Daoy (cell line): ENCODE measurements around the gene MFN2. TPM values are rescaled to one million over a fixed set of nuclear protein-coding genes. Genes with fewer than 3 reads are reported as not detected.

Experiments
- DNase-seq: peaks from one replicate; pipeline ENCODE4 v3.0.0-alpha.2; 2015; ENCODE audit warnings: low read depth
- total RNA-seq: library from RNA; depleted of rRNA; stranded (reverse); fragments of >200 nt; shearing (Covaris generic); gene quantifications from 2 replicates; pipeline ENCODE4 v1.2.3, GENCODE V29; 2014

The MFN2 gene
- total RNA-seq, 1 experiment from 2014 or later: 86.0 TPM

DNA sequence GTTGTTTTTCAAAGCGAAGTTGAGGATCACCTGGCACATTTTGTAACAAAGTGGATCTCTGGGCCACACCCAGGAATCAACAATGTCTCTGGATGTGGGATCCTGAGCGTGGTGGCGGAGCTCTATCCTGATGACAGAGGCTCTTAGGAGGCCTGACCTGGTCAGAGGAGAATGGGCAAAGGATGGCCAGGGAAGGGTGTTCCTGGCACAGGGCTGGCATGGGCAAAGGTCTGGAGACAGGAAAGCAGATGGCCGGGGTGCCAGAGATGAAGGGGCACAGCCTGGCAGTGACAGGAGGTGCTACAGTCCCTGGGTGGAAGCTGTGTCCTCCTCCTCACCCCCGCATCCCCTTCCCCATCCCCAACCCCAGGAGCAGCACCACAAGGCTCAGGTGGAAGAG is 20.0 kb upstream of the MFN2 start:
- no peak for DNase-seq

GRCh38 chr1:11960715-11961114 is 19.5 kb upstream of the MFN2 start:
- no peak for DNase-seq

DNA sequence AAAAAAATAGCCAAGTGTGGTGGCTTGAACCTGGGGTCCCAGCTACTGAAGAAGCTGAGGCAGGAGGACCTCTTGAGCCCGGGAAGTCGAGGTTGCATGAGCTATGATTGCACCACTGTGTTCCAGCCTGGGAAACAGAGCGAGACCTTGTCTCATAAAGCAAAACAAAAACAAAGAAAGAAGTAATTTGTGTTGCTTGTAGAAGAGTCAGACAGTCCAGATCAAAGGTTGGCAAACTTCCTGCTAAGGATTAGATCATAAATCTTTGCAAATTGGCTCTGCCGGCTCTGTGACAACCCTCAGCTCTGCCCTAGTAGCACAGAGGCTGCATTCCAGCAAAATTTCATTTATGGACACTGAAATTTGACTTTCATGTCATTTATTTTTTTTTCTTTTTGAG is 19.0 kb upstream of the MFN2 start:
- DNase-seq: no peak

DNA sequence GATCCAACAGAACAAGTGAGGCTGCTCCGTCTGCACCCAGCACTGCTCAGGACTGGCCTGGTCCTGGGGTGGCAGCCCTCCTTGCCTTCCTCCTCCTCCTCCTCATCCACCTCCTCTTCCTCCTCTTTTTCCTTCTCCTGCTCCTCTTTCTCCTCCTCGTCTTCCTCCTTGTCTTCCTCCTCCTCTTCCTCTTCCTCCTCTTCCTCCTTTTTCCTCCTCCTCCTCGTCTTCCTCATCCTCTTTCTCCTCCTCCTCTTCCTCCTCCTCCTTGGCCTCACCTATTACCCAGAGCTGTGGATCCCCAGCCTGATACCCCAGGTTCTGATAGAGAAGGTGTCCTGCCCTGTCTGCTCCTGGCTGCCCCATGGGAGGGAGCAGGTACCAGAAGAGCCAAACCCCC is 16.6 kb upstream of the MFN2 start:
- DNase-seq: no peak

DNA sequence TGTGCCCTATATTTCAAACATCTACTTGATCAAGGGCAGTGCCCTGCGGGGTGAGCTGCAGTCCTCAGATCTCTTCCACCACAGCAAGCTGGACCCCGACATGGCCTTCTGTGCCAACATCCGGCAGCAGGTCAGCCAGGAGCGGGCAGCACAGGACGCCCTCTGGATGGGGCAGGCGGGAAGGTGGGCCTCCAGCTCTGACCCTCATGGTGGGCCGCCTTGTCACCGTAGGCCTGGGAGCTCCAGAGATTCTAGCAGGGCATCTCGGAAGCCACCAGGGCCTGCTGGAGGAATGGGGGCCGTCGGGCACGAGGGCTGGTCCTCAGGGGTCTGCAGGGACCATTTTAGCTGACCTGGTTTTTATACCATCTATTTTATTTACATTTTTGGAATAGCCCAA is 15.6 kb upstream of the MFN2 start:
- DNase-seq: no peak

DNA sequence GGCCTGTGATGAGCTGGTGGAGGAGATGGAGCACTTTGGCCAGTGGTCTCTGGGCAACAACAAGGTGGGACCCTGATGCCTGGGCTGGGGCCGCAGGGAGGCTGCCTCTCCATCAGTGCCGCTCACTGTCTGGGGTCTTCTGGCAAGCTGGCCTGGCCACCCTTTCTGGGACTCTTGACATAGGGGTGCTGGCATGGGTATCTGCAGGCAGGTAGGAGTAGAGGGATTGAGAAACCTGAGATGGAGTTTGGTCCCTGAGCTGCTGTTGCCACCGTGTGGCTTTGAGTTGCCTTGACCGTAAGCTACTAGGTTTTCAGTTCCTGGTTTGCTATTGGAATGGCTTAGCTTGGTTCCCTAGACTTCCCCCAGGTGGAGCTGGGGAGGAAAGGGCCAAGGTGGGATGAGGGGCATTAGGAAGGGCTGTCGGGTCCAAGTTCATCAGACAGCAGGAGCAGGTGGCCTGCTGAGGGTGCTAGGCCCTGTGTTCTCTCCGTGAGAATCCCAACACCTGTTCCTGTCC is 13.2 kb upstream of the MFN2 start:
- DNase-seq: peak; percentile 62

DNA sequence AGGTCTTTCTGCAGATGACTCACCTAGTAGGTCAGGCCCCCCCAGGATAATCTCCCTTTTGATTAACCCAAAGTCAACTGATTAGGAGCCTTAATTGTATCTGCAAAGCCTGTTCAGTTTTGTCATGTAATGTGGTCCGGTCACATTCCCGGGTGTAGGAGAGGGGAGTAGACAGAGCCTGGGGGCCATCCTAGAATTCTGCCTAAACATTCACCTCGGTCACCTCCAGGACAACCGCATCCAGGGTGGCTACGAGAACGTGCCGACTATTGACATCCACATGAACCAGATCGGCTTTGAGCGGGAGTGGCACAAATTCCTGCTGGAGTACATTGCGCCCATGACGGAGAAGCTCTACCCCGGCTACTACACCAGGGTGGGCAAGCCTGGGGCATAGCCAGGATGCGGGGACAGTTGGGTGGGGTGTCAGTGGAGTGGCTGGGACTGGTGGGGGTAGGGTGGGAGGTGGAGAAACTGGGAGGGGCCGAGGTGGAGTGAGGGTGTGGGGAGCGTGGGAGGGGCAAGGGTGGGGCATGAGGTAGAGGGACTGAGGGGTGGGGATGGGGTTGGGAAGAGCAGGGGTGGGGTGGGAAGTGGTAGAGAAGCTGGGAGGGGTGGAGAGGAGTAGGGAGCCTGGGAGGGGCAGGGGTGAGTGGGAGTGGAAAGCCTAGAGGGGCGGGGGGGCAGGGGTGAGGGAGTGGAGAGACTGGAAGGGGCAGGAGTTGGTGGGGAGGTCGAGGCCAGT is 9.6 kb upstream of the MFN2 start:
- no peak for DNase-seq

GRCh38 chr1:11977625-11978024 is 2.6 kb upstream of the MFN2 start:
- no peak for DNase-seq

DNA sequence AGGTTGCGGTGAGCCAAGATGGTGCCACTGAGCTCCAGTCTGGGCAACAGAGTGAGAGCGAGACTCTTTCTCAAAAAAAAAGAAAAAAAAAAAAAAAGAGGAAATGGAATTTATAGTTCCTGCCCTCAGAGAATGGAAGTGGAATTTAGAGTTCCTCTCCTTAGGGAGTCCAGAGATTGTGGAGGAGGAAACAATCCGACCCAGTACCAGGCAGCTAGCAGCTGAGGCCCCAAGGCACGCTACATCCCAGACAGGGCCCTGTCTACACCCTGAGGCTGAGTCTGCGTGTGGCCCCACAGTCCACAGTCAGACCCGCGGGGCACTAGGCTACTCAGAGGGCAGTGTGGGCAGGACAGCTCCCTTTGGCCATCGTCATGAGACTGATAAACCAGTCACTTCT is 1.9 kb upstream of the MFN2 start:
- DNase-seq: no peak

GRCh38 chr1:11979028-11979850 is 1.0 kb upstream of the MFN2 start:
- DNase-seq: no peak

- DNase-seq: no peak
Measured at GRCh38 chr1:11980676-11980972, 380 bp downstream of the MFN2 start.

DNA sequence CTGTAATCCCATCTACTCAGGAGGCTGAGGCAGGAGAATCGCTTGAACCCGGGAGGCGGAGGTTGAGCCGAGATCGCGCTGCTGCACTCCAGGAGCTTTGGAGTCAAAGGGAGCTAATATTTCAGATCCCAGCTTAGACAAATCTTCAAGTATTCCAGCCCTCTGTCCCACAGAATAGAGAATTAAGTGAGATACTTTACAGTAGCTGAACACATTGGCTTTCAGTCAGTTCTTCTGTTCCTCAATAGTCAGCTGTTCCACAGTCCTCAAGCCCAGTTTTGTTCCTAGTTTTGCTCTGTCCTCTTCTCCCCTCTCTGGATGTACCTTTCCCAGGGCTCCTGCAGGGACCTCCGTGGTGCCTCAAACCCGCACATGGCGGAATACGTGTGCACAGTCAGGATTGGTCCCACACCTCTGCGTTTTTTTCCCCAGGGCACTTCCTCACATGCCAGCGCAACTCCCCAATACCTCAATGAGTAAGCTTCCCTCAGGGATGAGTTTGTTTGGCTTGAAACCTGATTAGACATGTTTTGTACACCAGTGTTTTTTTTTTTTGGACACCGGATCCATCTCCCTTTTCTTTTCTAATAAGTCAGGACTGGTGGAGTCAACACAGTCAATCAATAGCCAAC is 1.2 kb downstream of the MFN2 start:
- DNase-seq: no peak

- DNase-seq: no peak
Measured at GRCh38 chr1:11982010-11982392, 1.8 kb downstream of the MFN2 start.

- DNase-seq: no peak
Measured at GRCh38 chr1:11984121-11984520, 3.9 kb downstream of the MFN2 start.

DNA sequence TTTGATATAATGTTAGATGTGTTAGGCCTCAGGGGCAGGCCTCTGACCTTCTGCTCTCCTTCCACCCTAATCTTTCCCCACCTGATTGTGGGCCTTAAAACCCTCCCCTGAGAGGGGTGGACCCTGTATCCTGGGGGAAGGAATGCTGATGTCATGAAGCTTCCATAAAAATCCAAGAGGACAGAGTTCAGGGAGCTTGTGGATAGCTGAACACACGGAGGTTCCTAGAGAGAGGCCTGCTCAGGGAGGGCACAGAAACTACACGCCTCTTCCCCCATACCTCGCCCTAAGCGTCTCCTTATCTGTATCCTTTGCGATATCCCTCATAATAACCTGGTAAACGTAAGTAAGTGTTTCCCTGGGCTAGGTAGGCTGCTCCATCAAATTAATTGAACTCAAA is 4.3 kb downstream of the MFN2 start:
- DNase-seq: no peak

GRCh38 chr1:11985171-11985570 is 4.9 kb downstream of the MFN2 start:
- DNase-seq: no peak

DNA sequence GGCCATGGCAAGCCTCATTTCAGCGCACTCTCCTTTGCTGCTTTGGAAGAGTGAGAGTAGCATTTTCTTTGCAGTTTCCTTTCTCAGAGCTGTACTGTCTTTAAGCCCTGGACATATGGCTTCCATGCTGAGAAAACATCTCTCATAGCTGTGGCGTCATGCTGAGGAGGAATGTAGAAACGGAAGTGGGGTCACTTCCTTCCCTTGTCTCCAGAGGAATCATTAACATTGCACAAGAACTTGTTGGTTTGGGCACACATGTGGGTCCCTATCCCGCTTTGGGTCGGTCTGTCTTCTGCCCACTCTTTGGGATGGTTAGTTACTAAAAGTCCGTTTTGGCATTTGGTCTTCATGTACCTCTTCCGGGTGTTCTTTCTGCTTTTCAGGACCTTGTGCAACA is 5.6 kb downstream of the MFN2 start:
- peak; percentile 19 for DNase-seq

GRCh38 chr1:11989669-11990068 is 9.4 kb downstream of the MFN2 start:
- no peak for DNase-seq

DNA sequence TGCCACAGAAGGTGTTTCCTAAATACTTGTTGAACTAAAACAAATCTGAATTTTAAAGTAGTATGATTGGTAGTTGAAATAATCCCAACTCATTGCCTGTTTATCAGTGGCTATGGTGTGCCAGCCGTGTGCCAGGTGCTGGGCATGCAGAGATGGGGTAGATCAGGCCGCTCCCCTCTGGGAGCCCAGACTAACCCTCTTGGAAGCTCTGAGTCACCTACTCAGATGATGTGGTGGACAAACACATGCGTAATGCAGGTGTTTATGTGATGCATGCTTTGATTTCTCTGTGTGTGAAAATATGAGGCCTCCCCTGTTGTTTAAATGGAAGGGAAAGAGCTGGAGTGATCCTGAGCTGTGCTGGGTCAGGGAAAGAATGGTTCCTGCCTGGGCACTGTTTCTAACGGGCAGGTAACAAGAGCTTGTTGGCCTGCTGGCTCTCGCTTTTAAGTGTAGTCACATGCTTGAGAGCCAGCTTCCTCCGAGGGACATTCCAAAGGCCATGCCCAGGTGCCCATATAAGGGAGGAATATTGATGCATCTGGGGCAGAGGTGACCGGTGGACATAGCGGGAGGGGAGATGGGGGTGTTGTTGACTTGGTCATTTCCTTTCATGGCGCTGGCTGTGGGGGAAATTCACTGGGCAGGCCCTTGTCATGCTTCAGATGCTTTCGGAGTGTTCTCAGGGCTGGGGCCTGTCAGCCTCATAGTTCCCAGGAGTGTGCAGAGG is 10.2 kb downstream of the MFN2 start:
- DNase-seq: peak; percentile 36

- no peak for DNase-seq
Measured at GRCh38 chr1:11991969-11992676, 11.9 kb downstream of the MFN2 start.

DNA sequence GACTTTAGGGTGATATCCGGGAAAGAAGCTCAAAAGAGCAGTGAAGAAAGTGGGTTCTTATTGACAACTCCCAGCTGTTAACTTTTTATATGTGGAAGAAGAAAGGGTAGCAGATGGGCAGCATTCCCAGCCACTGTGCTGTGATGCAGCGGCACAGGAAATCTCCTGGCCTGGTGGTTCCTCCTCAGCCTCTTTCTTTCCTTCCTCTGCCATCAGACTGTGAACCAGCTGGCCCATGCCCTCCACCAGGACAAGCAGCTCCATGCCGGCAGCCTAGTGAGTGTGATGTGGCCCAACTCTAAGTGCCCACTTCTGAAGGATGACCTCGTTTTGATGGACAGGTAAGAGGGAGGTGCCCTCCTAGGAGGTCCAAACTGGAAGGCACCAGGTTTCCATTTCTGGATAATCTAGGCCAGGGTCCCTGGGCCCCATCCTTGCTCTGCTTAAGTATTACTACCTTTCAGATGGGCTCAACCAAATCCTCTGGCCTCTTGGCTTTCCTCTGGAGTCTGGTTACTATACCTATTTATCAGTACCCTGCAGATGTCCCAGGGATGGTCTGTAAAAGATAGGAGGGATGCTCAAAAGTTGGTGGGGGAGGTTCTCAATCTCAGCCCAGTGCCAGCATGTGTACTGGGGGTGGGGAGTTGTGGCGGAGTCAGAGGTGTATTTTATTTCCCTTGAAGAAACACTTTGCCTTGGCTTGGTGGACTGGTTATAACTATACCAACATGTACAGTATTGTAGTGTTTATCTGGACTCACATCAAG is 17.0 kb downstream of the MFN2 start:
- DNase-seq: no peak
